ENCODE measurements around the gene EMCN. TPM values are rescaled to one million over a fixed set of nuclear protein-coding genes. Genes with fewer than 3 reads are reported as not detected.
A peak's percentile ranks its signal among the peaks of the same experiment; 100 is the strongest.

The EMCN gene, protein sequence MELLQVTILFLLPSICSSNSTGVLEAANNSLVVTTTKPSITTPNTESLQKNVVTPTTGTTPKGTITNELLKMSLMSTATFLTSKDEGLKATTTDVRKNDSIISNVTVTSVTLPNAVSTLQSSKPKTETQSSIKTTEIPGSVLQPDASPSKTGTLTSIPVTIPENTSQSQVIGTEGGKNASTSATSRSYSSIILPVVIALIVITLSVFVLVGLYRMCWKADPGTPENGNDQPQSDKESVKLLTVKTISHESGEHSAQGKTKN
- total RNA-seq (10 to 100 TPM; 41.7 to 46.1 TPM), polyA plus RNA-seq (ENCODE audit: insufficient read length in 6 of 6) (10 to 100 TPM; 34.4 to 44.8 (median 35.6) TPM)
- long read RNA-seq, donor 1, full-length matches to known transcripts, result 9 of 14 reads
- long read RNA-seq, donor 1, partial matches to known transcripts, result 5 of 14 reads
- long read RNA-seq, donor 1, other reads (novel, unspliced or antisense), result 0 of 14 reads
- long read RNA-seq, donor 2, full-length matches to known transcripts, result 12 of 12 reads
- long read RNA-seq, donor 2, partial matches to known transcripts, result 0 of 12 reads
- long read RNA-seq, donor 2, other reads (novel, unspliced or antisense), result 0 of 12 reads
- long read RNA-seq, donor 3, full-length matches to known transcripts, result 7 of 7 reads
- long read RNA-seq, donor 3, partial matches to known transcripts, result 0 of 7 reads
- long read RNA-seq, donor 3, other reads (novel, unspliced or antisense), result 0 of 7 reads
- long read RNA-seq, donor 4, full-length matches to known transcripts, result 13 of 16 reads
- long read RNA-seq, donor 4, partial matches to known transcripts, result 2 of 16 reads
- long read RNA-seq, donor 4, other reads (novel, unspliced or antisense), result 1 of 16 reads
- long read RNA-seq, donor 5, full-length matches to known transcripts, result 12 of 12 reads
- long read RNA-seq, donor 5, partial matches to known transcripts, result 0 of 12 reads
- long read RNA-seq, donor 5, other reads (novel, unspliced or antisense), result 0 of 12 reads
- long read RNA-seq, donor 6, full-length matches to known transcripts, result 12 of 12 reads
- long read RNA-seq, donor 6, partial matches to known transcripts, result 0 of 12 reads
- long read RNA-seq, donor 6, other reads (novel, unspliced or antisense), result 0 of 12 reads
- long read RNA-seq, donor 7, full-length matches to known transcripts, result 3 of 3 reads
- long read RNA-seq, donor 7, partial matches to known transcripts, result 0 of 3 reads
- long read RNA-seq, donor 7, other reads (novel, unspliced or antisense), result 0 of 3 reads
- long read RNA-seq, donor 8, full-length matches to known transcripts, result 5 of 5 reads
- long read RNA-seq, donor 8, partial matches to known transcripts, result 0 of 5 reads
- long read RNA-seq, donor 8, other reads (novel, unspliced or antisense), result 0 of 5 reads
- long read RNA-seq, donor 9, result 0 reads
- long read RNA-seq, donor 10, full-length matches to known transcripts, result 12 of 15 reads
- long read RNA-seq, donor 10, partial matches to known transcripts, result 0 of 15 reads
- long read RNA-seq, donor 10, other reads (novel, unspliced or antisense), result 3 of 15 reads
- long read RNA-seq, donor 11, full-length matches to known transcripts, result 4 of 4 reads
- long read RNA-seq, donor 11, partial matches to known transcripts, result 0 of 4 reads
- long read RNA-seq, donor 11, other reads (novel, unspliced or antisense), result 0 of 4 reads
- long read RNA-seq, donor 12, full-length matches to known transcripts, result 13 of 13 reads
- long read RNA-seq, donor 12, partial matches to known transcripts, result 0 of 13 reads
- long read RNA-seq, donor 12, other reads (novel, unspliced or antisense), result 0 of 13 reads

DNA sequence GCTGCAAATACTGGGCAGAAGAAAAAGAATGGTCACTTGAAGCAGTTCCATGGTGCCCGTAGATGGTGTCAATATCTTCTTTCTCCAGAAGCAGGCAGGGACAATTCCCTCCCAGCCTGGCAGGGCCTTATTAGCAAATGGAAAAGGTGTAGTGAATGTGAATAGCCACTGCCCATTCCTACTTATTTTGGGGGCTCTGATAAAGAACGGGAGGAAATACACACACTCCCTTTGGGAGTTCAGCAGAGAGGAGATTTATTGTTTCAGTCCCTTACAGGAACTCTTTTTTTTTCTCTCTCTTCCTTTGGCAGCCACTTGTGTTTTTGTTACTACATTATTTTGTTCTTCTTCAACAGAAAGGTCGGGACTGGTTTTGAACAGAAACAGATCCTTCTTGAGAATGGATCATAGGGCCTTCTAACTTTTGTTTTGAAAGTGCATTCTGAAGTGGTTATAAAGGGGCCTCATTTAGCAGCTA lies at the start of gene EMCN:
TSS of gene EMCN (minus strand) at position 159 of the 478 bp plus-strand sequence. CDS start at position 51, 108 bp downstream.
- H3K4me3 ChIP-seq, result peak within 1 kb of the TSS in 1 of 2 donors; percentile 26
- TF ChIP-seq, protein P1, sequence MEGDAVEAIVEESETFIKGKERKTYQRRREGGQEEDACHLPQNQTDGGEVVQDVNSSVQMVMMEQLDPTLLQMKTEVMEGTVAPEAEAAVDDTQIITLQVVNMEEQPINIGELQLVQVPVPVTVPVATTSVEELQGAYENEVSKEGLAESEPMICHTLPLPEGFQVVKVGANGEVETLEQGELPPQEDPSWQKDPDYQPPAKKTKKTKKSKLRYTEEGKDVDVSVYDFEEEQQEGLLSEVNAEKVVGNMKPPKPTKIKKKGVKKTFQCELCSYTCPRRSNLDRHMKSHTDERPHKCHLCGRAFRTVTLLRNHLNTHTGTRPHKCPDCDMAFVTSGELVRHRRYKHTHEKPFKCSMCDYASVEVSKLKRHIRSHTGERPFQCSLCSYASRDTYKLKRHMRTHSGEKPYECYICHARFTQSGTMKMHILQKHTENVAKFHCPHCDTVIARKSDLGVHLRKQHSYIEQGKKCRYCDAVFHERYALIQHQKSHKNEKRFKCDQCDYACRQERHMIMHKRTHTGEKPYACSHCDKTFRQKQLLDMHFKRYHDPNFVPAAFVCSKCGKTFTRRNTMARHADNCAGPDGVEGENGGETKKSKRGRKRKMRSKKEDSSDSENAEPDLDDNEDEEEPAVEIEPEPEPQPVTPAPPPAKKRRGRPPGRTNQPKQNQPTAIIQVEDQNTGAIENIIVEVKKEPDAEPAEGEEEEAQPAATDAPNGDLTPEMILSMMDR (IDR thresholded peaks at IDR 0.05), result no peak
- no peak for ATAC-seq
- H3K4me1 ChIP-seq, result no peaks in the 10 kb centered on the region
- no peaks in the 10 kb centered on the region for H3K9me3 ChIP-seq
- no peaks in the 10 kb centered on the region for H3K36me3 ChIP-seq
- intact Hi-C loops (cut with DNase I), result no loop called here
- no peaks in the 10 kb centered on the region for H3K27me3 ChIP-seq
- peak within 1 kb of the TSS; percentile 15 to 57 for H3K27ac ChIP-seq
- DNase-seq, result peak in 1 of 4 donors; percentile 10

DNA sequence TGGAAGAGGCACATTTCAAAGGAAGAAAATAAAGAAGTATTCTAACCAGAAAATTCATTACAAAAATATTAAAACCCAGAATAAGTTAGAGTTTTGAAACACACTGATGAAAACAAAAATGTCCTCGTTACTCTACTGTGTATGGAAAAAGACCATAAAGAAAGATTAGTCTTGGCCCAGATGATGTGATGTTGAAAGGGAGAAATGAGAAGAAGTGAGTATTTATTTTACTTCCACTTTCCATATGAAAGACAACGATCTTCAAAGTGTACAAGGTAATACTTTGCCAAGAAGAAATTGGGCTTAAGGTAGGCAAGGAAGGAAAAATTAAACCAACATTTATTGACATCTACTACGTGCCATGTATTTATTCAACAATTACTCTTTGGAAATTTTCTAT lies 48.6 kb upstream of the EMCN start:
- intact Hi-C loops (cut with DNase I), result no loop called here
- no peaks in the 10 kb centered on the region for H3K36me3 ChIP-seq
- H3K9me3 ChIP-seq, result peaks cover 0 to 3% of the 10 kb centered on the region in 2 donors
- H3K4me1 ChIP-seq, result no peaks in the 10 kb centered on the region
- ATAC-seq, result no peak
- H3K27ac ChIP-seq, result no peak overlapping the region
- no peaks in the 10 kb centered on the region for H3K27me3 ChIP-seq
- no peak overlapping the region for H3K4me3 ChIP-seq
- DNase-seq, result no peak
- TF ChIP-seq, protein P1 (IDR thresholded peaks at IDR 0.05), result no peak

DNA sequence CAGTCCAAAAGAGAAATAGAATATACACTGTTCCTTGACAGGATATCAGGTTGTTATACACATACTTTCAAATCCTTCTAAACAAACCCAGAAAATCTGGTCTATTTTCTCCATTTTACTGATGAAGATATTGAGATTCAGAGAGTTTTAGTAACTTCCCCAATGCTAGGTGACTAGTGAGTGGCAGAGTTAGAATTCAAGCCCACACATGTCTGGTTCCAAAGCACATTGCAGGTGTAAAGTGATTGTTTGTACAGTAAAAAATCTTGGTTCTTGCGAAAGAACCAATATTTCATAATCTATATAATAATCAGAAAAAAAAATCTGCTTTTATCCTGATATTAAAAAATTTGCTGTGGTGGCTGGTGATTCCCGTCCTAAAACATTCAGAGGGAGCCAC lies 39.5 kb upstream of the EMCN start:
- no peaks in the 10 kb centered on the region for H3K27me3 ChIP-seq
- H3K9me3 ChIP-seq, result peaks cover 0 to under 1% of the 10 kb centered on the region in 2 donors
- TF ChIP-seq, protein P1 (IDR thresholded peaks at IDR 0.05), result no peak
- H3K4me1 ChIP-seq, result no peaks in the 10 kb centered on the region
- intact Hi-C loops (cut with DNase I), result no loop called here
- no peak overlapping the region for H3K27ac ChIP-seq
- no peak overlapping the region for H3K4me3 ChIP-seq
- H3K36me3 ChIP-seq, result no peaks in the 10 kb centered on the region
- DNase-seq, result no peak
- no peak for ATAC-seq

DNA sequence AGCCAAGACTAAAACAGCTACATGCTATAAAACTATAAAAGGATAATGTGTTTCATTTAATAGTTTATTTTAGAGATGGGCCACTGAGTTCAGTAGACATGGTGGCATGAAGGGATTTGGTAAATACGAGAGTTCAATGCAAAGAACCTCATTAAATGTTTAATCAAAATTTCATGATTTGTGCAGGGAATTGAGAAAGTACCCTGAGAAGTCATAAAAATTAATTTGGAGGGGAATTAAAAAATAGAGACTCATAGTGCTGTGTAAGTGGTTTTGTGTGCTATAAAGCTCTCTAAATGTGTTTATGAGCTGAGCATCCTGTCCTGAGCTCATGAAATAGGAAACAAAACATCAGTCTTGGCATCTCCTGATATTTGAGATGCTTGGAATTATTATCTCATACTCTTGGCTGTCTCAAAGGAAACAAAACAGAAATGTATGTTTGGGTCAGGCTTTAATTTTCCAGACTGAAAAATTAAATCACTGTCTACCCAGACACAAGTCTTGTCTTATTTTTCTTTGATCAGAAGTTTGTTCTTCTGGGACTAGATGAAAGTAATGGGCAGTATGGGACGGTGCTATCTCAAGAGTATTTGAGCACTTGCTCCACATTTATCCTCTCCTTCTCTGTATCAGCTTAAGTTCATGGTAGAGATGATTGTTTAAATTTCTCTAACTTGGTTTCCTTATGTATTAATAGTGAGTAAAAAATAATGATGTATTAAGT lies 38.0 kb upstream of the EMCN start:
- ATAC-seq, result no peak
- H3K36me3 ChIP-seq, result no peaks in the 10 kb centered on the region
- H3K4me1 ChIP-seq, result no peaks in the 10 kb centered on the region
- intact Hi-C loops (cut with DNase I), result no loop called here
- DNase-seq, result no peak
- H3K27me3 ChIP-seq, result no peaks in the 10 kb centered on the region
- TF ChIP-seq, protein P1 (IDR thresholded peaks at IDR 0.05), result no peak
- no peak overlapping the region for H3K4me3 ChIP-seq
- no peak overlapping the region for H3K27ac ChIP-seq
- H3K9me3 ChIP-seq, result no peaks in the 10 kb centered on the region
